GM12891 (cell line): ENCODE data around the gene FBXO31.
A peak's percentile ranks its signal among the peaks of the same experiment; 100 is the strongest.

Source experiments
- DNase-seq: peaks from one replicate; pipeline ENCODE4 v3.0.0; 2011; ENCODE audit warnings: low spot score; ENCODE audit not compliant: insufficient read length
- FAIRE-seq: peaks from 2 replicates; lab custom pipeline; 2011; peaks lifted over from hg19 to GRCh38; lab: Jason Lieb, UNC
- PAX5 ChIP-seq: IDR thresholded peaks from 2 replicates; pipeline ENCODE4 v1.6.1; 2011; ENCODE audit warnings: low read length, moderate library complexity, mild to moderate bottlenecking; ENCODE audit not compliant: insufficient read depth, severe bottlenecking
- POLR2A ChIP-seq: IDR thresholded peaks from 2 replicates; pipeline ENCODE4 v1.6.1; 2011; ENCODE audit warnings: low read depth, low read length, control low read depth
- POLR2AphosphoS5 ChIP-seq: IDR thresholded peaks from 2 replicates; pipeline ENCODE4 v1.6.1; 2011; ENCODE audit warnings: low read depth, low read length, control low read depth
- POU2F2 ChIP-seq: IDR thresholded peaks from 2 replicates; pipeline ENCODE4 v1.6.1; 2011; ENCODE audit warnings: low read depth, mild to moderate bottlenecking, control low read depth, low read length, moderate library complexity
- SPI1 ChIP-seq: IDR thresholded peaks from 2 replicates; pipeline ENCODE4 v1.6.1; 2011; ENCODE audit warnings: low read depth, low read length, control low read depth
- TAF1 ChIP-seq: IDR thresholded peaks from 2 replicates; pipeline ENCODE4 v1.6.1; 2011; ENCODE audit warnings: low read depth, low read length, control low read depth

The FBXO31 gene

DNA sequence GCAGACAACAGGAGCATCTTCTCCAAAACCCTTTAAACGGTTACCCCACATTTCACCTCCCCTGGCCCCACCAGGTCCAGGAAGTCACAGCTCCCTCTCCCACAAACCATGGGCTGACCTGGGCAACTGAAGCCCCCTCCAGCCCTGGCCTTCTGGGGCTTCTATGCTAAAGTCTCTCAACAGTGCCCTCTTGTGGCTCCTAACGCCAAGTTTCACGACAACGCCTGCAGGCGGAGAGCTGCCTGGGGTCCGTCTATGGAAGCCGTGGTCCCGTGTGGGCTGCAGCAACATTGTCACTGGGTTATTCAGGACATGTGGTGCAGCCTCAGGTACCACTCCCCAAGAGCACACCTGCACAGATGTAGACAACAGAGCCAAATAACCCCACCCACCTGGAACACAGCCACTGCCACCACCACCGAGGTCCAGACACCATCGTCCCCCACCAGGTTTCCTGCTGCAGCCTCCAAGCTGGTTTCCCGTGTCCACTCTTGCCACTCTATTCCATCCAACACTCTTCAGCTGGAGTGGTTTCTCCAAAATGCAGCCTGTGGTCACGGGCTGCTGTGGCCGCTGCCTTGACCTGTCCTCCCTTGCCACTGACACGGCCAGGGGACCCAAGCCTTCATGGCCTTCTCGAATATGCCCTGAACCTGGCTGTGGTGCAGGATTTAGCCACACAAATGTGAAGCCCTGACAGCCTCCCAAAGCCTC lies 85.5 kb downstream of the FBXO31 start:
- no peak for TF ChIP-seq POLR2AphosphoS5
- TF ChIP-seq TAF1 = no peak
- TF ChIP-seq POU2F2 = no peak
- no peak for TF ChIP-seq SPI1
- no peak for TF ChIP-seq POLR2A
- no peak for TF ChIP-seq PAX5
- FAIRE-seq = no peak
- DNase-seq = peak; percentile 71

- TF ChIP-seq POU2F2 = no peak
- TF ChIP-seq TAF1 = no peak
- TF ChIP-seq POLR2A = no peak
- TF ChIP-seq POLR2AphosphoS5 = no peak
- no peak for TF ChIP-seq PAX5
- no peak for TF ChIP-seq SPI1
- DNase-seq (no peak), FAIRE-seq (no peak)
Observed at GRCh38 chr16:87297407-87297806, 86.2 kb downstream of the FBXO31 start.

DNA sequence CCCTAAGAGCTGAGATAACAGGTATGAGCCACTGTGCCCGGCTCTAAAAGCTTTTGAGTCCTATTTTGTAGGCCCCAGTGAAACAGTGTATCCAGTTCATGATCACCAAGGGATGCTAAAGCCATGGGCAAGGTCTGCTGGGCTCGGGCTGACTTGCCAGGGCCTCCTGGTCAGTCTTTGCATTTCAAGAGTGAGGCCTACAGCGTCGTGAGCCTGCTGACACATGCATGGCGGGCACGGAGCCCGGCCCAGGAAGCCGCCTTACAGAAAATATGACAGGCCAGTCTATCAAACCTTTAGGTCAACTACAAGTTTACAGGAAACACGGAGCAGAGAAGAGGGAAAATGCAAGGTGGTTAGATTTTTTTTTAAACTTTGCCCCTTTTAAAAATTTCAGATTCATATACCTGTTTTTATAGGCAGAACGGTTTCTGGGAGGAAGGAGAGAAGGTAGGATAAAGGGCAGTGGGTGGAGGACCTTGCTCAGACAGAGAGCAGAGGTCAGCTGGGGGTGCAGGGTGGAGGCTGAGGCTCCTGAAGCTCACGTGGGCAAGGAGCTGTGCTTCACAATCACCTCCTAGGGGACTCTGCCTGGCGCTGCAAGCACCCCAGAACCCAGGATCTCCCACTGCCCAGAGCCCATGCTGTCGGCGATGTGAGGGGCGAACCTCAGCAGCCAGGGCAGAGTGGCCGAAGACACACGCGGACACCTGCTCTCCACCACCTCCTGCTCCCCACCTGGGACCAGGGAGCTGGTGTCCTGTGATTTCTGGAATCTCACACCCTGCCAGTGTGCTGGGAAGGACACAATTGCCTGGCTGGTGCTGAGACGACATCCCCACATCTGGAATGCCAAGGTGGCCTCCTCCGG lies 87.7 kb downstream of the FBXO31 start:
- TF ChIP-seq TAF1 = no peak
- TF ChIP-seq SPI1 = no peak
- TF ChIP-seq PAX5 = no peak
- TF ChIP-seq POU2F2 = no peak
- TF ChIP-seq POLR2A = no peak
- no peak for TF ChIP-seq POLR2AphosphoS5
- FAIRE-seq (no peak), DNase-seq (no peak)

- no peak for FAIRE-seq
- no peak for DNase-seq
- TF ChIP-seq PAX5 (no peak), SPI1 (no peak), TAF1 (no peak), POLR2AphosphoS5 (no peak)
Observed at GRCh38 chr16:87295259-87295658, 88.3 kb downstream of the FBXO31 start.

DNA sequence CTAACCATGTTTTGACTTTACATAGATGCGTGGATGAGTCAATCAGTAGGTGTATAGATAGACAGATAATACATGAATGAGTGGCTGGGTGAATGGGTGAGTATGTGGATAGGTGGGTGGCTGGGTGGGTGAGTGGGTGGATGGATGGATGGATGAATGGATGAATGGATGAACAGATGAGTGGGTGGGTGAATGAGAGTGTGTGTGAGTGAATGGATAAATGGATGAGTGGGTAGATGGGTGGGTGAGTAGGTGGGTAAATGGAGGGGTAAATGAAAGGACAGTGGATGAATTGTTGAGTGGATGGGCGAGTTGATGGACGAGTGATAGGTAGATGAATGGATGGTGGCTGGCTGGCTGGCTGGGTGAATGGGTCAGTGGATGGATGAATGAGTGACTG lies 89.6 kb downstream of the FBXO31 start:
- DNase-seq (no peak), FAIRE-seq (no peak)
- no peak for TF ChIP-seq PAX5
- TF ChIP-seq POLR2AphosphoS5 = no peak
- TF ChIP-seq SPI1 = no peak
- no peak for TF ChIP-seq POU2F2
- TF ChIP-seq POLR2A = no peak
- no peak for TF ChIP-seq TAF1

DNA sequence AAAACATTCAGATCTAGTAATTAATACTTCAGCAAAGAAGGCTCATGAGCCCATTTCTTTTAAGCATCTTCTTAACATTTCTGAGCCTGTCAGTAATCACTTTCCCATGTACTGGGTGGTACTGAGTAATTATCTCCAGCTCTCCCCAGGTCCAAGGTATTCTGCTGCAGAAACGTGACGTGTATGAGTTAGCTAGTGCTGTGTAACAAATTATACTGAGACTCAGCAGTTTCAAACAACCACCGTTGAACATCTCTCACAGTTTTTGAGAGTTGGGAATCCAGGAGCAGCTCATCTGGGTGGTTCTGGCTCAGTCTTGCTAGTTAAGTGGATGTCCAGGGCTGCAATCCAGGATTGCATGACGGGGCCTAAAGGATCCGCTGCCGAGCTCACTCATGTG lies 91.6 kb downstream of the FBXO31 start:
- no peak for TF ChIP-seq PAX5
- no peak for TF ChIP-seq POU2F2
- no peak for FAIRE-seq
- DNase-seq = no peak

DNA sequence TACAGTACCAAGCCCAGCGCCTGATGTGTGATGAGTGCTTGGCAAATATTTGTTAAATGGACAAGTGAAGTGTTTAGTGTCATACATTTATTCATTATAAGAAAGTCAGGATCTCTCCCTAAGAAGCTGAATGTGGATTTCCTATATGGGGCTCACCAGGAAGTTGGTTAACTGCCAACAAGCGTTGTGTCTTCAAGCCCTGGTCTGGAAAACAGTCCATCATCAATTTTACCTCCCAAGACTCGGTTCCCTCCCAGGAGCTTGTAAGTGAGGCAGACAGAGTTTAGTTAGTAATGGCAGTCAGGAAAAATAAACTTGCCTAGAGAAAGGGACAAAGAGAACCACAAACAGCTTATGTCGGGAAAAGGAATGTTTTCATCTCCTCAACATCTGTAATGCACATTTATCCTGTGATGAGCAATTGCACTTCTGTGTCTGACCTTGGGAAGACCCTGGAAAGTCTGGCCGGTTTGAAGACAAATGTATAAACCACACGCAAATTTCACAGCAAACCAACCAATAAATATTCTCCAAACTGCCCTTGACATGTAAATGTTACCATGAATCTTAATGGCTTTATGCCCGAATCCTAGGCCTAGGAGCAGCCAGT lies 94.7 kb downstream of the FBXO31 start:
- TF ChIP-seq TAF1 (no peak), POLR2AphosphoS5 (no peak), POU2F2 (no peak), PAX5 (no peak), POLR2A (no peak), SPI1 (no peak)
- FAIRE-seq (no peak), DNase-seq (no peak)

DNA sequence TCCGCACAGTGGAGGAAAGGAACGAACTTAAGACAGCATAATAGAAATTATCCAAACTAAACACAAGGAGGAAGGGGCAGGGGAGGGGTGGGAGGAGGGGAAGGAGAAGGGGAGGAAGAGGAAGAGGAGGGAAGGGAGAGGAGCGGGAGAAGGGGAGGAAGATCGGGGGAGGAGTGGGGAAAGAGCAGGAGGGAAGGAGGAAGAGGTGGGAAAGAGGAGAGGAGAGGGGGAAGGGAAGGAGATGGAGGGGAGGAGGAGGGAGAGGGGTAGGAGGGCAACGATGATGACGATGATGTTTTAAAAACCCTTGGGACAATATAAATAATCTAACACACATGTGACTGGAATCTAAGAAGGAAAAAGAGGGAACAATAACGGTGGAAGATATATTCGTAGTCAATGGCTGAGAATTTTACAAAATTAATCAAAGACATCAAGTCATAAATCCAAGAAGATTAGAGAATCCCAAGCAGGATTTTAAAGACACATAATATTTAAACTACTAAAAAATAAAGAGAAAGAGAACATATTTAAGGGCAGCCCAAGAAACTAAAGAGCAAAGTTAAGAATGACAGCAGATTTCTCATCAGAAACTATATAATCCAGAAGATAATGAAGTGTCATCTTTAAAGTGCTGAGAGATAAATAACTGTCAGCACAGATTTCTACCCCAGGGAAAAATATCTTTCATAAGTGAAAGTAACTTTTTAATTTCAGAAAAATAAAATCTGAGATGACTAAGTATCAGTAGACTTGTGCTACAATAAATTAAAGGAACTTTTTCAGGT lies 96.5 kb downstream of the FBXO31 start:
- FAIRE-seq (no peak), DNase-seq (no peak)
- no peak for TF ChIP-seq SPI1
- no peak for TF ChIP-seq TAF1
- no peak for TF ChIP-seq PAX5
- no peak for TF ChIP-seq POLR2A
- no peak for TF ChIP-seq POU2F2
- no peak for TF ChIP-seq POLR2AphosphoS5

DNA sequence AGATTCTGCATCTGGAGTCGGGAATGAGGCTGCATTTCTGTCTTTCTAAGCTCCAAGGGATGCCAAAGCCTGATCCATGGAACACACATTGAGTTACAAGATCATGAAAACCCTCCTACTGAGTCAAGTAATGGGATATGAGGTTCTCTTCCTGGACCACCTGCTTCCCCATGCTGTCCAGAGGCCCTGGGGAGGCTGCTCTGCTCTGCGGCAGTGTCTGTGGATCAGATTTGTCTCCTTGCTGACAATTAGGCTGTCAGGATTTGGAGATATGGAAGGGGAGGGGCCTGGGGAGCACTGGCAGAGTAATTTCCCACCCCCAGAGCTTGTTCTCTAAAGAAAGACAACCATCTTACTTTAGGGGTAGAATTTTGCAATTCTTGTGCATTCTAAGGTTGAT lies 99.4 kb downstream of the FBXO31 start:
- no peak for DNase-seq
- FAIRE-seq = no peak
- TF ChIP-seq PAX5 = no peak
- TF ChIP-seq SPI1 = no peak
- TF ChIP-seq TAF1 = no peak
- TF ChIP-seq POU2F2 = no peak
- TF ChIP-seq POLR2A = no peak
- TF ChIP-seq POLR2AphosphoS5 = no peak
